ENCODE measurements around the gene WBP4. TPM values are rescaled to one million over a fixed set of nuclear protein-coding genes. Genes with fewer than 3 reads are reported as not detected.

The WBP4 gene
- total RNA-seq, 1 donor from 2014 or later = 8.9 TPM

GRCh38 chr13:41054212-41054877, 7.0 kb upstream of the WBP4 start:
- TF ChIP-seq, protein P1, sequence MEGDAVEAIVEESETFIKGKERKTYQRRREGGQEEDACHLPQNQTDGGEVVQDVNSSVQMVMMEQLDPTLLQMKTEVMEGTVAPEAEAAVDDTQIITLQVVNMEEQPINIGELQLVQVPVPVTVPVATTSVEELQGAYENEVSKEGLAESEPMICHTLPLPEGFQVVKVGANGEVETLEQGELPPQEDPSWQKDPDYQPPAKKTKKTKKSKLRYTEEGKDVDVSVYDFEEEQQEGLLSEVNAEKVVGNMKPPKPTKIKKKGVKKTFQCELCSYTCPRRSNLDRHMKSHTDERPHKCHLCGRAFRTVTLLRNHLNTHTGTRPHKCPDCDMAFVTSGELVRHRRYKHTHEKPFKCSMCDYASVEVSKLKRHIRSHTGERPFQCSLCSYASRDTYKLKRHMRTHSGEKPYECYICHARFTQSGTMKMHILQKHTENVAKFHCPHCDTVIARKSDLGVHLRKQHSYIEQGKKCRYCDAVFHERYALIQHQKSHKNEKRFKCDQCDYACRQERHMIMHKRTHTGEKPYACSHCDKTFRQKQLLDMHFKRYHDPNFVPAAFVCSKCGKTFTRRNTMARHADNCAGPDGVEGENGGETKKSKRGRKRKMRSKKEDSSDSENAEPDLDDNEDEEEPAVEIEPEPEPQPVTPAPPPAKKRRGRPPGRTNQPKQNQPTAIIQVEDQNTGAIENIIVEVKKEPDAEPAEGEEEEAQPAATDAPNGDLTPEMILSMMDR (IDR thresholded peaks at IDR 0.05; ENCODE audit: partially characterized antibody, unreplicated experiment) = peak; percentile 45
- no peaks in the 10 kb centered on the region for H3K27me3 Mint-ChIP-seq (ENCODE audit: unreplicated experiment)
- peaks cover 5% of the 10 kb centered on the region for H3K9me3 Mint-ChIP-seq (ENCODE audit: unreplicated experiment)
- peaks cover 5% of the 10 kb centered on the region for H3K4me1 Mint-ChIP-seq (ENCODE audit: low read depth, unreplicated experiment)
- peaks cover 4% of the 10 kb centered on the region for H3K36me3 Mint-ChIP-seq (ENCODE audit: unreplicated experiment)
- H3K4me3 Mint-ChIP-seq (ENCODE audit: unreplicated experiment) = no peak overlapping the region
- H3K27ac Mint-ChIP-seq (ENCODE audit: unreplicated experiment) = no peak overlapping the region
- no peak for DNase-seq

DNA sequence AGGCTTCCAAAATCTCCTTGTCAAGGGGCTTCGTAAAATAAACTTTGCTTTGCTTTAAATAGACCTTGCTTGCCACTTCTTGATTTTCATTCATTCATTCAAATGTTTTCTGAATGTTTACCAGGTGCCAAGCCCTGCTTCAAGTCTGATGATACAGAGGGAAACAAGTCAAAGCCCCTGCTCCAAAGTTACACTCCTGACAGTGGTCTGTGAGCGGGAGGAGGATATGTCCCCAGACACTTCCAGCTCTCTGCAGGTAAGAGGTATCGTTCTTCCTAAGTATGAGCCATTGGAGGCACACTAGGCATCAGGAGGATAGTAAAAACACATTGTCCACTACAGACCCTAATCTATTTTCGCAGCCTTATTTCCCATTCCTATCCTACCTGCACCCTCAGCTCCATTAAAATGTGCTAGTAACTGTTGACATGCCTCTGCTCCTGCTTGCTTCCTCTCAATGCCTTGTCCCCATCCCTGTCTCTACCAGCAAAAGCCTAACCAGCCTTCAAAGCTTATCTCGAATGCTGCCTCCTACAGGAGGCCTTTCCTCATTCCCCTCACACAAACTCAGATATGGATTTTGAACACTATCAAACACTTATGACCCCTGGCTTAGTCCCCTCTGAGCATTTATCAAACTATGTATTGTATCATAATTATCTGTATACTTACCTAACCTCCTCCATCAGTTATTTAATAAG, 6.2 kb upstream of the WBP4 start:
- TF ChIP-seq, protein P1 (IDR thresholded peaks at IDR 0.05; ENCODE audit: partially characterized antibody, unreplicated experiment) = no peak
- H3K9me3 Mint-ChIP-seq (ENCODE audit: unreplicated experiment) = peaks cover 9% of the 10 kb centered on the region
- no peak for DNase-seq
- no peaks in the 10 kb centered on the region for H3K36me3 Mint-ChIP-seq (ENCODE audit: unreplicated experiment)
- peaks cover 2% of the 10 kb centered on the region for H3K27me3 Mint-ChIP-seq (ENCODE audit: unreplicated experiment)
- no peak overlapping the region for H3K27ac Mint-ChIP-seq (ENCODE audit: unreplicated experiment)
- H3K4me1 Mint-ChIP-seq (ENCODE audit: low read depth, unreplicated experiment) = peaks cover 5% of the 10 kb centered on the region
- H3K4me3 Mint-ChIP-seq (ENCODE audit: unreplicated experiment) = no peak overlapping the region

- Mint-ChIP-seq H3K27ac (ENCODE audit: unreplicated experiment) (no peak overlapping the region), H3K4me1 (ENCODE audit: low read depth, unreplicated experiment) (peaks cover 5% of the 10 kb centered on the region), H3K36me3 (ENCODE audit: unreplicated experiment) (no peaks in the 10 kb centered on the region), H3K4me3 (ENCODE audit: unreplicated experiment) (no peak overlapping the region), H3K9me3 (ENCODE audit: unreplicated experiment) (peaks cover 20% of the 10 kb centered on the region), H3K27me3 (ENCODE audit: unreplicated experiment) (peaks cover 12% of the 10 kb centered on the region)
- no peak for DNase-seq
- TF ChIP-seq, protein P1 (IDR thresholded peaks at IDR 0.05; ENCODE audit: partially characterized antibody, unreplicated experiment) = no peak
Measured at GRCh38 chr13:41056194-41056593, 5.1 kb upstream of the WBP4 start.

DNA sequence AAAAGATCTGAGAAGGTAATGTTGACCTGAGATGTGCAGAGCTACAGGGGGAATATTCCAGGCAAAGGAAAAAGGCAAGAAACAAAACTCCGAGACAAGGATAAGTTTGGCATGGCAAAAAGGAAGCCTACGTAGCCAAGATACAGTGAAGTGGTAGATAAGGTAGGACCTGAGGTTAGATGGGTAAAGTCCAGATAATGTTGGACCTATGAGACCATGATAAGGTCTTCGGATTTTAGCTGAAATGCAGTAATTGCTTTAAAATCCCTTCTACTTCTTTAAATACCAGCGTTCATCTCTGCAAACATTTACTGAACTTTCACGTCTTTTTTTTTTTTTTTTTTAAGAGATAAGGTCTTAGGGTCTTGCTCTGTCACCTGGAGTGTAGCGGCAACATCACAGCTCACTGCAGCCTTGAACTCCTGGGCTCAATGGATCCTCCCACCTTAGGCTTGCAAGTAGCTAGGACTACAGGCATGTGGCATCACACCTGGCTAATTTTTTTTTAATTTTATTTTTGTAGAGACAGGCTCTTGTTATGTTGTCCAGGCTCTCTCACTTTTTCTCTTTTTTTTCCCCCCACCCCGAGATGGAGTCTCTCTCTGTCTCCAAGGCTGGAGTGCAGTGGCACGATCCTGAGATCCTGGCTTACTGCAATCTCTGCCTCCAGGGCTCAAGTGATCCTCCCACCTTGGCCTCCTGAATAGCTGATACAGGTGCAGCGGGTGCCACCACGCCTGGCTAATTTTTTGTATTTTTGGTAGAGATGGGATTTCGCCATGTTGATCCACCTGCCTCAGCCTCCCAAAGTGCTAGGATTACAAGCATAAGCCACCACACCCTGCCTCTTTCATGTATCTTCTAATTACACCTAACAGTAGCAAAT, 4.2 kb upstream of the WBP4 start:
- Mint-ChIP-seq H3K4me3 (ENCODE audit: unreplicated experiment) (no peak overlapping the region), H3K4me1 (ENCODE audit: low read depth, unreplicated experiment) (peaks cover 6% of the 10 kb centered on the region), H3K36me3 (ENCODE audit: unreplicated experiment) (no peaks in the 10 kb centered on the region), H3K27me3 (ENCODE audit: unreplicated experiment) (peaks cover 18% of the 10 kb centered on the region), H3K27ac (ENCODE audit: unreplicated experiment) (no peak overlapping the region), H3K9me3 (ENCODE audit: unreplicated experiment) (peaks cover 26% of the 10 kb centered on the region)
- TF ChIP-seq, protein P1 (IDR thresholded peaks at IDR 0.05; ENCODE audit: partially characterized antibody, unreplicated experiment) = no peak
- no peak for DNase-seq

All from glutamatergic neuron (in vitro differentiated cells).